ENCODE results near the gene CPAMD8.
"Not testable (repeated sequence)": the region's sequence is repeated elsewhere in the genome, so short reads cannot be mapped to it uniquely, and the experiment has no call there.

CPAMD8 gene

GRCh38 chr19:16998635-16999194 is 27.9 kb downstream of the CPAMD8 start:
- no peak for DNase-seq

DNA sequence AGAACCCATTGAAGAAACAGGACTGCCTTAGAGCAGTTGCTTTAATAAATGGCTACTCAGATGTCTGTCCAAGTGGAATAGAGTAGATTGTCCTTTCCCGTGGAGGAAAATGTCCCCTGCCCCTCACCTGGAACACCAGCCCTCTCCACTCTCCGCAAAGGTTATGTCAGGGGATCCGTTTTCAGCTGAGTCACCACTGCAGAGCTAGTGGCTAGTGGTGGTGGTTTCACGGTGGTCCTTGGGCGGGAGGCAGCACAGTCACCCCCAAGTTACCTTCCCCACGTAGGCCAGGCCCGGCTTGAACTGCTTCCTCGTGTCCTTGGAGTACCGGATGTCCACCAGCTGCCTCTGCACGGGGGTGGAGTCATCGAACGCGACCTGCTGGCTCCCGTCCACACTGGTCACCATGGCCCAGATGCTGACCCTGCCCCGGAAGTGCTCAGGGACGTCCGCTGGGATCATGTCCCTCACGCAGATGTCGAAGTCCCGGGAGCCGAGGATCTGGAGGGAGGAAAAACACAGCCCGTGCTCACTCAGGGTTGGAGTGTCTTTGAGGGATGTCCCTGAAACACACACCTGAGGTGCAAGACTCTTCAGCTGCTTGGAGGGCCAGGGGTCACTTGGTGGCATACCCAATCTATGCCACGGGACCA is 29.6 kb downstream of the CPAMD8 start:
- not testable (repeated sequence) for DNase-seq

DNA sequence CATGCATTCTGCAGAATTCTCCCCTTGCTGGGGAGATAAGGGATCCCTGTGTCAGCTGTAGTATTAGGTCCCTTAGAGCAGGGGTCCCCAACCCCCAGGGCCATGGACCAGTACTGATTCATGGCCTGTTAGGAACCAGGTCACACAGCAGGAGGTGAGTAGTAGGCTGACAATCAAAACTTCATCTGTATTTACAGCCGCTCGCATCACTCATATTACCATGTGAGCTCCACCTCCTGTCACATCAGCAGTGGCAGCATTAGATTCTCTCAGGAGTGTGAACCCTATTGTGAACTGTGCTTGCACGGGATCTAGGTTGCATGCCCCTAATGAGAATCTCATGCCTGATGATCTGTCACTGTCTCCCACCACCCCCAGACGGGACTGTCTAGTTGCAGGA is 37.9 kb downstream of the CPAMD8 start:
- no peak for DNase-seq

DNA sequence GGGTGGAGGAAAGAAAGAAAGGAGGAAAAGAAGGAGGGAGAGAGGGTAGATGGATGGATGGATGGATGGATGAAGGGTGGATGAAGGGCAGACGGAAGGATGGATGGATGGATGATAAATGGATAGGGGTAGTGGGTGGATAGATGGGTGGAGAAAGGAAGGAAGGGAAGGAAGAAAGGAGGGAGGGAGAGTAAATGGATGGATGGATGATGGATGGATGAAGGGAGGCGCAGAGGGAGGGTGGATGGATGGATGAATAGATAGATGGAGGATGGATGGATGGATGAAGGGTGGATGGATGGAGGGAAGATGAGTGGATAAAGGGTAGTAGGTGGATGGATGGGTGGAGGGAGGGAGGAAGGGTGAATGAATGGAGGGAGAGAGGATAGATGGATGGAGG is 41.2 kb downstream of the CPAMD8 start:
- DNase-seq: no peak

DNA sequence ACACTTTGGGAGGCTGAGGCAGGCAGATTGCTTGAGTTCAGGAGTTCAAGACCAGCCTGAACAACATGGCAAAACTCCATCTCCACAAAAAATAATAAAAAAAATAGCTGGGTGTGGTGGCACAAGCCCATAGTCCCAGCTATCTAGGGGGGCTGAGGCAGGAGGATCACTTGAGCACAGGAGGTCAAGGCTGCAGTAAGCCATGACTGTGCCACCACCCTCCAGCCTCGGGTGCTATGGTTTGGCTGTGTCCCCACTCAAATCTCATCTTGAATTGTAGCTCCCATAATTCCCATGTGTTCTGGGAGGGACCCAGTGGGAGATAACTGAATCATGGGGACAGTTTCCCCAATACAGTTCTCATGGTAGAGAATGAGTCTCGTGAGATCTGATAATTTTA is 44.0 kb downstream of the CPAMD8 start:
- not testable (repeated sequence) for DNase-seq

- DNase-seq: no peak
These were observed 47.5 kb downstream of the CPAMD8 start for GRCh38 chr19:16978839-16979802.

- DNase-seq: no peak
These were observed 48.5 kb downstream of the CPAMD8 start for GRCh38 chr19:16978156-16978555.

DNA sequence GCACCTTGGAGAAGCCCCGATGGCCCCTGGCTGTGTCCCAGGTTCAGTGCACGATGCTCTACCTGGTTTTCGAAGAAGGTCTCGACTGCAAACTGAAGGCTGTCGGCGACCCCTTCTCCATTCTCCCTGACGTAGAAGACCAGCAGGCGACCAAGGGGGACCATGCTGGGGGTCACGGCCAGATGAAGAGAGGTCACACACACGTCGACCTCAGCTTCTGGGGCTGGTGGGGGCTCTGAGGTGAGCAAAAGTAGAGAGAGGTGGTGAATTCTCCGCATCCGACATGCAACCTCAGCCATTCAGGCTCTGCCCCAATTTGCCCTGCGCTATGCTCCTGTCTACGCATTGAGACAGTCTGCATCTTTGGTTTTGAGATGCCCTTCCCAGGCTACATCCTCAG is 49.3 kb downstream of the CPAMD8 start:
- no peak for DNase-seq

GRCh38 chr19:16976446-16976845 is 50.2 kb downstream of the CPAMD8 start:
- no peak for DNase-seq

DNA sequence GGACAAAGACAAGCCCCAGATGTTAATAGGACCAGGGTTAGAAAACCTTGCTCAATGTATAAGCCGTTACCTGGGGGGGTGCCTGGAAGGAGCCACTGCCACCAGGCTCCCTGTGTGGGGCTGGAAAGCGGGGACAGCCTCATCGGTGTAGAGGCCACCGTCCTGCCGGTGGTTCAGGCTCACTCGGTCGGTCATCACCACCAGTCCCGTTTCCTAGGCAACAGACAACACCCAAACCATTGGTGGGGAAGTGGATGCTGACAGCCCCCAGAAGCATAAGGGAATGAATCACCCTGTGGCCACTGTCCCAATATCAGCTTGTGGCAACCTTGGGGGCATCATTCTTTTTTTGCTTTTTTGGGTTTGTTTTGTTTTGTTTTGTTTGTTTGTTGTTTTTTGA is 55.8 kb downstream of the CPAMD8 start:
- DNase-seq: no peak

DNA sequence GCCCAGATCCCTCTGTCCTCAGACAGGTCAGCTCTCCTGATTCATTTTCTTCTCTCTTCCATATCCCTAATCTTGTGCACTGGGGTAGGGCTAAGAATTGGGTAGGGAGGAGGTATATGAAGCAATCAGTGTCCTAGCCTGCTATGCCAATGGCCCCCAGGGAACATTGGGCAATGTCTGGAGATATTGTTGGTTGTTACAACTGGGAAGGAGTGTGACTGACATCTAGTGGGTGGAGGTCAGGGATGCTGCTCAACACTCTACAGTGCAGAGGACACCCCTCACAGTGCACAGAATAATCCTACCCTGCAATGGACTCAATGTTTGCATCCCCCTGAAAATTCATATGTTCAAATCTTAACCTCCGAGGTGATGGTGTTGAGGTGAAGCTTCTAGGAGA is 57.5 kb downstream of the CPAMD8 start:
- DNase-seq: peak in 1 of 2 experiments; percentile 4

DNA sequence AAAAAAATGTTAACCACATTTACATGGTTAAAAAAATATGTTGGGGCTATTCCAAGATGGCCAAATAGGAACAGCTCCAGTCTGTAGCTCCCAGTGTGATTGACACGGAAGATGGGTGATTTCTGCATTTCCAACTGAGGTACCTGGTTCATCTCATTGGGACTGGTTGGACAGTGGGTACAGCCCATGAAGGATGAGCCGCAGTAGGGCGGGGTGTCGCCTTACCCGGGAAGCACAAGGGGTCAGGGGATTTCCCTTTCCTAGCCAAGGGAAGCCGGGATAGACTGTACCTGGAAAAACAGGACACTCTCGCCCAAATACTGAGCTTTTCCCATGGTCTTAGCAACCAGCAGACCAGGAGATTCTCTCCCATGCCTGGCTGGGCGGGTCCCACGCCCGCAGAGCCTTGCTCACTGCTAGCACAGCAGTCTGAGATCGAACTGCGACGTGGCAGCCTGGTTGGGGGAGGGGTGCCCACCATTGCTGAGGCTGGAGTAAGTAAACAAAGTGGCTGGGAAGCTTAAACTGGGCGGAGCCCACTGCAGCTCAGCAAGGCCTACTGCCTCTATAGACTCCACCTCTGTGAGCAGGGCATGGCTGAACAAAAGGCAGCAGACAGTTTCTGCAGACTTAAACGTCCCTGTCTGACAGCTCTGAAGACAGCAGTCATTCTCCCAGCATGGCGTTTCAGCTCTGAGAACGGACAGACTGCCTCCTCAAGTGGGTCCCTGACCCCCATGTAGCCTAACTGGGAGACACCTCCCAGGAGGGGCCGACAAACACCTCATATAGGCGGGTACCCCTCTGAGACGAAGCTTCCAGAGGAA is 65.4 kb downstream of the CPAMD8 start:
- peak; percentile 26 to 39 for DNase-seq

DNA sequence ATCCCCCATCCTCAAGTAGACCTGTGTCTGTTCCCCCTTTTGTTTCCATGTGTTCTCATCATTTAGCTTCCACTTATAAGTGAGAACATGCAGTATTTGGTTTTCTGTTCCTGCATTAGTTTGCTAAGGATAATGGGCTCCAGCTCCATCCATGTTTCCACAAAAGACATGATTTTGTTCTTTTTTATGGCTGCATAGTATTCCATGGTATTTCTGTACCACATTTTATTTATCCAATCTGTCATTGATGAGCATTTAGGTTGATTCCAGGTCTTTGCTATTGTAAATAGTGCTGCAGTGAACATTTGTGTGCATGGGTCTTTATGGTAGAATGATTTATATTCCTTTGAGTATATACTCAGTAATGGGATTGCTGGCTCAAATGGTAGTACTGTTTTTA is 68.3 kb downstream of the CPAMD8 start:
- DNase-seq: not testable (repeated sequence)

GRCh38 chr19:16957855-16958254 is 68.8 kb downstream of the CPAMD8 start:
- DNase-seq: no peak

DNA sequence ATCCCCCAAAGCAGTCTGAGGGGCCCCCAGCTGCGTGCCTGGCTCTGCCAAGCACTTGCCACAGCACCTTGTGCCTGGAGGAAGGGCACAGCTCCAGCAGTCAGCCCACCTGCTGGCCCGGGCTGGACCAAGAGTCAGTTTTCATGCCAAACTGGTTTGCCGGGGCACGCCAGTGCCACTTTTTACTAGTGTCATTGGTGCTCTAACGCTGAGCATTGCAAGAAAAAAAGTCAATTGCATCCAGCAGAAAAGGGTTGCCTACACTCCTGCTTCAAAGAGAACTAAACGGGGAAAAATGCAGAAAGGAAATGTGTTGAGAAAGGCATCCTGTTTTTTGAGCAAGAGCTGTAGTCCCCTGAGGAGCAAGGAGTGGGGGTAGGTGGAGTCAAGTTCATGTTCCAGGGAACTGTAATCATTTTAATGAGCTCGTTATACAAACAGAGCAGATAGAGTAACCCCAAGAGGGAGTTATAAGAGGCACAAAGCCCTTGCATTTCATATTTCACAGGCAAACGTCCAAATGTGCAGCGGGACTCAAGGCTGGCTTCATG is 69.4 kb downstream of the CPAMD8 start:
- no peak for DNase-seq

DNA sequence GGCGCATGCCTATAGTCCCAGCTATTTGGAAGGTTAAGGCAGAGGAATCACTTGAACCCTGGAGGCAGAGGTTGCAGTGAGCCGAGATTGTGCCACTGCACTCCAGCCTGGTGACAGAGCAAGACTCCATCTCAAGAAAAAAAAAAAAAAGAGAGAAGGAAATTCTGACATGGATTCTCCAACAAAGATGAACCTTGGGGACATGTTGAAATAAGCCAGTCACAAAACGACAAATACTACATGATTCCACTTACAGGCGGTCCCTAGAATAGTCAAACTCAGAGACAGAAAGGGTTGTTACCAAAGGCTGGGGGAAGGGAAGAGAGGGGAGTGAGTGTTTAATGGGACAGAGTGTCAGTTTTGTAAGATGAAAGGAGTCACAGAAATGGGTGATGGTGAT is 71.4 kb downstream of the CPAMD8 start:
- no peak for DNase-seq

- DNase-seq: no peak
These were observed 74.6 kb downstream of the CPAMD8 start for GRCh38 chr19:16952046-16952445.

DNA sequence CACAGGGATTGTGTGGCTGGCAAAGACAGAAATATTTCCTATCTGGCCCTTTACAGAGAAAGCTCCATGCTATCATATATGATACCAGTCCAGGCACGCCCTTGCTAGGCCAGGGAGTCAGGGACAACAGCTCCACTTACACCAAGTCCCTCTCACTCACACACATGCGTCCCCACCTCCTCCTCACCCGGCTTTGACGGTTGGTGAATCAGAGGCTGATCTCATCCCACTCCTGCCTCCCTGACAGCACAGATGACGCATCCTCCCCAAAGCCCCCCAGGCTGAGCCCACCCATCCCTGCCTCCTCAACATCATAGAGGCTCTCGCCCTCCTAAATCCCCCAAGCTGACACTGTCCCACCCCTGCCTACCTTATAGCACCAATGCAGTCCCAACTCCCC is 75.1 kb downstream of the CPAMD8 start:
- no peak for DNase-seq

- no peak for DNase-seq
These were observed 77.0 kb downstream of the CPAMD8 start for GRCh38 chr19:16949496-16950023.

- no peak for DNase-seq
These were observed 79.4 kb downstream of the CPAMD8 start for GRCh38 chr19:16946951-16947940.

Data from NCI-H526 (cell line).